ENCODE data around the gene PDZK1.
"Not testable (repeated sequence)": the region's sequence is repeated elsewhere in the genome, so short reads cannot be mapped to it uniquely, and the experiment has no call there.

The PDZK1 gene

DNA sequence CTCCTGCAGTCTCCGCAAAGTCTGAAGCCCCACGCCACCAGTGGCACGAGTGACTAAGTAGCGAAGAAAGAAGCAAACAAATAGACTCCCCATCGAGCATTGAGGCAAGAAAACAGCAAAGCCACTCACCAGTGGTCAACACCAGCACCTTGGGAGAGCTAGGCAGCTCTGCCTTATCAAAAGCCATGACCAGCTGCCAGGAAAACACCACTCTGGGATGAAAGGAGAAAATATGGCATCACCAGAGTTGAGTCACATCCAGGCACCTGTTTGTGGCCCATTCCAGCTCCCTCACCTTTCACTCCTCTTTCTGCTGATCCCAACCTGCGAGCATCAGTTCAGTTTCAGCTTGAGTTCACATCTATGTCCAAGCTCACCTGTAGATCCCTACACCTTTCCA is 17.2 kb downstream of the PDZK1 start:
- no peaks in the 10 kb centered on the region for H3K36me3 ChIP-seq (ENCODE audit: control insufficient read depth, insufficient read depth, low read length)
- no peaks in the 10 kb centered on the region for H3K9me3 ChIP-seq (ENCODE audit: control insufficient read depth, insufficient read depth, low read length)
- 0 out of 2 replicates have a peak, but pooled peaks cover 5% of the 10 kb centered on the region for H3K4me1 ChIP-seq (ENCODE audit: control insufficient read depth, insufficient read depth, low read length)
- no peaks in the 10 kb centered on the region for H3K27me3 ChIP-seq (ENCODE audit: control insufficient read depth, insufficient read depth, low read length)
- no peak overlapping the region for H3K9ac ChIP-seq (ENCODE audit: low read depth, low read length)
- H3K27ac ChIP-seq (ENCODE audit: low read depth, low read length), result no peak overlapping the region
- H3K4me3 ChIP-seq (ENCODE audit: low read depth, low read length), result no peak overlapping the region

- Histone ChIP-seq H3K9me3 (ENCODE audit: control insufficient read depth, insufficient read depth, low read length) (no peaks in the 10 kb centered on the region), H3K9ac (ENCODE audit: low read depth, low read length) (no peak overlapping the region), H3K27ac (ENCODE audit: low read depth, low read length) (no peak overlapping the region), H3K4me3 (ENCODE audit: low read depth, low read length) (no peak overlapping the region), H3K36me3 (ENCODE audit: control insufficient read depth, insufficient read depth, low read length) (no peaks in the 10 kb centered on the region), H3K27me3 (ENCODE audit: control insufficient read depth, insufficient read depth, low read length) (no peaks in the 10 kb centered on the region), H3K4me1 (ENCODE audit: control insufficient read depth, insufficient read depth, low read length) (0 out of 2 replicates have a peak, but pooled peaks cover 5% of the 10 kb centered on the region)
These were observed 18.2 kb downstream of the PDZK1 start for GRCh38 chr1:145688924-145689323.

DNA sequence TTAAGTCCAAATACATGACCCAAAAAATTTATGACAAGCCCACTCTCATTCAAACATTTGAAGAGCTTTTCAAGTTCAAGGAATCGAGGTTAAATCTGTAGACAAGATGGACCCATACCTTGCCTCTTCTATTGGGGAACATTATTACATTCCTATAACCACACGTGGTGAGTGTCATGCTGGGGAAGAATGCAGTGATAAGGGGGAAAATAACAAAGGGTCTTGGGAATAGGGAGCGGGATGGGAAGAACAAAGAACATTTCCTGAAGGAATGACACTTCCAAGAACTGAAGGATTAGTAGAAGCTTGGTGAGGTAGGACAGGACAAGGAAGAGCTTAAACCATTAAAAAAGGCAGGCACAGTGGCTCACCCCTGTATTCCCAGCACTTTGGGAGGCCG is 18.8 kb downstream of the PDZK1 start:
- 0 out of 2 replicates have a peak, but pooled peaks cover 5% of the 10 kb centered on the region for H3K4me1 ChIP-seq (ENCODE audit: control insufficient read depth, insufficient read depth, low read length)
- no peaks in the 10 kb centered on the region for H3K9me3 ChIP-seq (ENCODE audit: control insufficient read depth, insufficient read depth, low read length)
- no peak overlapping the region for H3K9ac ChIP-seq (ENCODE audit: low read depth, low read length)
- H3K36me3 ChIP-seq (ENCODE audit: control insufficient read depth, insufficient read depth, low read length), result no peaks in the 10 kb centered on the region
- no peak overlapping the region for H3K4me3 ChIP-seq (ENCODE audit: low read depth, low read length)
- H3K27ac ChIP-seq (ENCODE audit: low read depth, low read length), result no peak overlapping the region
- no peaks in the 10 kb centered on the region for H3K27me3 ChIP-seq (ENCODE audit: control insufficient read depth, insufficient read depth, low read length)

GRCh38 chr1:145686078-145686477 is 21.1 kb downstream of the PDZK1 start:
- not testable (repeated sequence) for H3K27ac ChIP-seq (ENCODE audit: low read depth, low read length); H3K36me3 ChIP-seq (ENCODE audit: control insufficient read depth, insufficient read depth, low read length); H3K27me3 ChIP-seq (ENCODE audit: control insufficient read depth, insufficient read depth, low read length); H3K4me1 ChIP-seq (ENCODE audit: control insufficient read depth, insufficient read depth, low read length); H3K4me3 ChIP-seq (ENCODE audit: low read depth, low read length); H3K9me3 ChIP-seq (ENCODE audit: control insufficient read depth, insufficient read depth, low read length); H3K9ac ChIP-seq (ENCODE audit: low read depth, low read length)

GRCh38 chr1:145684858-145685257 is 22.3 kb downstream of the PDZK1 start:
- H3K27ac ChIP-seq (ENCODE audit: low read depth, low read length); H3K27me3 ChIP-seq (ENCODE audit: control insufficient read depth, insufficient read depth, low read length); H3K4me3 ChIP-seq (ENCODE audit: low read depth, low read length); H3K9me3 ChIP-seq (ENCODE audit: control insufficient read depth, insufficient read depth, low read length); H3K9ac ChIP-seq (ENCODE audit: low read depth, low read length); H3K36me3 ChIP-seq (ENCODE audit: control insufficient read depth, insufficient read depth, low read length); H3K4me1 ChIP-seq (ENCODE audit: control insufficient read depth, insufficient read depth, low read length): not testable (repeated sequence)

DNA sequence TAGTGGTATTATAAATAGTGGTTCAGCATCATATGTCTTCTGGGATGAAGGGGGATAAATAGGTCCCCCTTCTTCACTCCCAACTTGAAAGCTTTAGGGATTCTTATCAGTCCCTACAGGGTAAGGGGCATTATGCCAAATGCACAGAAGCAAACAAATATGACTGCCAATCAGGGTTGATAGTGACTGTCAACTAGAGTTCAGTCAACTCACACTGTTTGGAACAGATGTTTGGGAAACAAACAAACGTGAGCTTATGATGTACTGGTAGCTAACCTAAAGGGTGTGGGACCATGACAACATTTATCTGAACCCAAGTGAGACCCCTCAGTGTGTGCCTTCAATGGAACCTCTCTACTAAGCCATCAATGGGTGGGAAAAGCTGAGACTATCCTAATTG is 34.0 kb downstream of the PDZK1 start:
- H3K27ac ChIP-seq (ENCODE audit: low read depth, low read length); H3K27me3 ChIP-seq (ENCODE audit: control insufficient read depth, insufficient read depth, low read length); H3K36me3 ChIP-seq (ENCODE audit: control insufficient read depth, insufficient read depth, low read length); H3K9me3 ChIP-seq (ENCODE audit: control insufficient read depth, insufficient read depth, low read length); H3K9ac ChIP-seq (ENCODE audit: low read depth, low read length); H3K4me3 ChIP-seq (ENCODE audit: low read depth, low read length); H3K4me1 ChIP-seq (ENCODE audit: control insufficient read depth, insufficient read depth, low read length): not testable (repeated sequence)

DNA sequence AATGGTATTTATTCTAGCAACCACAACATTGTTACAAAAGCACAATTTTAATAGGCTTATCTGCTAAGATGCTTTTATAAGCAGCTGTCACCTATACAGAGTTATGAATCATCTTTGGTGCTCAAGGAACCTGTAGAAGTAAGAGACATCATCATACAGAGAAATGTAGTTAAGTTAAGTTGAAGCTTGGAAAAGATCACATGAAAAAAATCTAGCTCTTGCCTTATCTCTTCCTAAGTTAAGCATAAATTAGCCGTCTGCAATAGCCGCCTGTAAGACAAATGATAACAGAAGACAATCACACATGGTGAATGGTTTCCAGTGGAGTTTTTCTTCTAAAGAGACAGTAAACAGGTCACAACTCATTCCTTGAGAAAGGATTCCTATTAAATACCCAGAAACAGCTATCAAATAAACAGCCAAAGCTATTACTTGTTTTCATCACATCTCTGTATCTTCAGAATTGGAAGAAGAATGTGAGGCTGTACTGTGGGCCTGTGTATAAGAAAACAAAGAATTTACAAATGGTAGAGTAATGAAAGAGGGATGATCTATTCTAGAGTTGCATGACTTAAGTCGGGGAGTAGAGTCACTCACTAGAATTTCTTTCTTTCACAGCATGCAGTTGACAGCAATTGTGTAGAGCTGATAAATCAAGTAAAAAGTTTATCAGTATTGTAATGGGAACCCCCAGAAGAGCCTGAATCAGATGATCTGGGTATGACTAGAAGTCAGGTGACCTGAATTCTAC is 36.0 kb downstream of the PDZK1 start:
- H3K4me3 ChIP-seq (ENCODE audit: low read depth, low read length); H3K27me3 ChIP-seq (ENCODE audit: control insufficient read depth, insufficient read depth, low read length); H3K9ac ChIP-seq (ENCODE audit: low read depth, low read length); H3K36me3 ChIP-seq (ENCODE audit: control insufficient read depth, insufficient read depth, low read length); H3K27ac ChIP-seq (ENCODE audit: low read depth, low read length); H3K4me1 ChIP-seq (ENCODE audit: control insufficient read depth, insufficient read depth, low read length); H3K9me3 ChIP-seq (ENCODE audit: control insufficient read depth, insufficient read depth, low read length): not testable (repeated sequence)

DNA sequence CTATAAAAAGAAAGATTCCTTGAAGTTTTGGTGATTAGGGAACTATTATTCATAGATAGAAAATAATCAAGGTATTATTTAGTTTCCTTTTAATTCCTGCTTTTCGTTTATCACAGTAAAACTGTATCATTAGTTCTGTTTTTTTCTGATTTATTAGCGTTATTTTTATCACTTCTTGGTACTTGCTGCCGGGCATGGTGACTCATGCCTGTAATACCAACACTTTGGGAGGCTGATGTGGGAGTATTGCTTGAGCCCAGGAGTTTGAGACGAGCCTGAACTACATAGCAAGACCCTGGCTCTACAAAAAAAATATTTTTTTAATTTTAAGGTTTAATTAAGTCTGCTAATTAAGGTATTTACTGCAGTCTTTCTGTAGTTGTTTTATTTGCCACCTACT is 42.2 kb downstream of the PDZK1 start:
- H3K36me3 ChIP-seq (ENCODE audit: control insufficient read depth, insufficient read depth, low read length); H3K27me3 ChIP-seq (ENCODE audit: control insufficient read depth, insufficient read depth, low read length); H3K9ac ChIP-seq (ENCODE audit: low read depth, low read length); H3K4me1 ChIP-seq (ENCODE audit: control insufficient read depth, insufficient read depth, low read length); H3K4me3 ChIP-seq (ENCODE audit: low read depth, low read length); H3K9me3 ChIP-seq (ENCODE audit: control insufficient read depth, insufficient read depth, low read length); H3K27ac ChIP-seq (ENCODE audit: low read depth, low read length): not testable (repeated sequence)

GRCh38 chr1:145662502-145662901 is 44.7 kb downstream of the PDZK1 start:
- not testable (repeated sequence) for H3K4me1 ChIP-seq (ENCODE audit: control insufficient read depth, insufficient read depth, low read length); H3K27ac ChIP-seq (ENCODE audit: low read depth, low read length); H3K27me3 ChIP-seq (ENCODE audit: control insufficient read depth, insufficient read depth, low read length); H3K4me3 ChIP-seq (ENCODE audit: low read depth, low read length); H3K9me3 ChIP-seq (ENCODE audit: control insufficient read depth, insufficient read depth, low read length); H3K36me3 ChIP-seq (ENCODE audit: control insufficient read depth, insufficient read depth, low read length); H3K9ac ChIP-seq (ENCODE audit: low read depth, low read length)

DNA sequence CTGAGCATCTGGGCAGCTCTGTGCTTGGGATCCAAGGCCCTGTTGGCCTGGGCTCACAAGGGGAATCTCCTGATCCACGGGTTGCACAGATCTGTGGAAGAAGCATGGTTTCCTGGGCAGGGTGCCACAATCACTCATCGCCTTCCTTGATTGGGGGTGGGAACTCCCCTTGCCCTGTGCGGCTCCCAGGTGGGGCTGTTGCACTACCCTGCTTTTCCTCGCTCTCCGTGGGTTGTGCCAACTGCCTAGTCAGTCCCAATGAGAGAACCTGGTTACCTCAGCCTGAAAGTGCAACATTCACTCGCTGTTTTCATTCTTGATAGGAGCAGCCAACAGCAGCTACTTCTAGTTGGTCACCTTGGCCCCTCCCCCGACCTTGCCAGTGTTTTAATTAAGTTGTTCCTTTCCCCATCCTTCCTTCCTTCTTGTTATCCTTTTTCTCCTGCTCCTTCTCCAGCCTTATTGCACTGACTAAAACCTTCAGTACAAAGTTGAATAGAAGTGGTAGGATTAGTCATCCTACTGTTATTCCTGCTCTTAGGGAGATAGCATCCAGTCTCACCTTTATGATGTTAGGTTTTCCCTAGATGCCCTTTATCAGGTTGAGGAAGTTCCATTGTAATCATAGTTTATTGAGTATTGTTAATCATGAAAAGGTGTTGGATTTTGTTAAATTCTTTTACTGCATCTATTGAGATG is 50.8 kb downstream of the PDZK1 start:
- H3K27me3 ChIP-seq (ENCODE audit: control insufficient read depth, insufficient read depth, low read length); H3K9ac ChIP-seq (ENCODE audit: low read depth, low read length); H3K27ac ChIP-seq (ENCODE audit: low read depth, low read length); H3K4me1 ChIP-seq (ENCODE audit: control insufficient read depth, insufficient read depth, low read length); H3K36me3 ChIP-seq (ENCODE audit: control insufficient read depth, insufficient read depth, low read length); H3K9me3 ChIP-seq (ENCODE audit: control insufficient read depth, insufficient read depth, low read length); H3K4me3 ChIP-seq (ENCODE audit: low read depth, low read length): not testable (repeated sequence)

DNA sequence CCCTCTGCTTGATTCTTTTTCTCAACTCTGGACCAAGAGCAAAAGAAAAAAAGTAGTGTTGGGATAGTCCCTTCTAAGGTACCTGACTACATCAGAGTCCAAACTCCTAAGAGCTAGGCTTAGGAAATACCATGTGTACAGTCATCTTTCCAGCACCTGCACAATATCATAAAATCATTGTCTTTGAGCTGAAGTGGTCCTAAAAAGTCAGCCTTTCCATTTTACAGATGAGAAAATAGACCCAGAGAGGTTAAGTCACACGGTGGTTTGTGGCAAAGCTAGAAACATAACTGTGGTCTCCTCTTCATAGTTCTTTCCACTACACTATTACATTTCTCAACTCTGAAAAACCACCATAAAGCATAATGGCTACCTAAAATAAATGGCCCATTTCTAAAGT is 63.2 kb downstream of the PDZK1 start:
- not testable (repeated sequence) for H3K36me3 ChIP-seq (ENCODE audit: control insufficient read depth, insufficient read depth, low read length); H3K4me1 ChIP-seq (ENCODE audit: control insufficient read depth, insufficient read depth, low read length); H3K4me3 ChIP-seq (ENCODE audit: low read depth, low read length)

More for the DNA sequence above, 63.2 kb downstream of the PDZK1 start:
- not testable (repeated sequence) for H3K27me3 ChIP-seq (ENCODE audit: control insufficient read depth, insufficient read depth, low read length); H3K9ac ChIP-seq (ENCODE audit: low read depth, low read length); H3K27ac ChIP-seq (ENCODE audit: low read depth, low read length); H3K9me3 ChIP-seq (ENCODE audit: control insufficient read depth, insufficient read depth, low read length)
